ENCODE data around the gene IGSF10.

The IGSF10 gene

GRCh38 chr3:151462991-151463390, 2.1 kb upstream of the IGSF10 start:
- DNase-seq (ENCODE audit: low read depth) = no peak

- no peak for DNase-seq (ENCODE audit: low read depth)
Observed at GRCh38 chr3:151462278-151462780, 1.5 kb upstream of the IGSF10 start.

DNA sequence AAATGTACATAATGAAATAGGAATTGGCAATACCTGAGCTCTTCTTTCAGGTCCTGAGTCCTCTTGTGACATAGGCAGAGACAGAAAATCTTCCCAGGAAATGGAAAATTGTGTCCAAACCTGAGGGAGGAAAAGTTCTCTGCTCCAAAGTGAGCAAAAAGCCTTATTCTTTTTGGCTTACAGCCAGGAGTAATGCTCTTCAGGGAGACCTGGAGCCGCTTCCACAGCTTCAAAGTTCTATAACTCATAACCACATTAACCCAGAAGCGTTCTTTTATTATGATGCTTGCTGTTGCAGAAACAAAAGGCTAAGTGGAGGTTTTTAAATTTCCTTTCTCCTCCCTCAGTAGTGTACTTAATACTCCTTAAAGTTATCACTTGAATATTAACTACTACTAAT, 633 bp downstream of the IGSF10 start:
- DNase-seq (ENCODE audit: low read depth) = no peak

GRCh38 chr3:151459358-151459757, 1.5 kb downstream of the IGSF10 start:
- no peak for DNase-seq (ENCODE audit: low read depth)

DNA sequence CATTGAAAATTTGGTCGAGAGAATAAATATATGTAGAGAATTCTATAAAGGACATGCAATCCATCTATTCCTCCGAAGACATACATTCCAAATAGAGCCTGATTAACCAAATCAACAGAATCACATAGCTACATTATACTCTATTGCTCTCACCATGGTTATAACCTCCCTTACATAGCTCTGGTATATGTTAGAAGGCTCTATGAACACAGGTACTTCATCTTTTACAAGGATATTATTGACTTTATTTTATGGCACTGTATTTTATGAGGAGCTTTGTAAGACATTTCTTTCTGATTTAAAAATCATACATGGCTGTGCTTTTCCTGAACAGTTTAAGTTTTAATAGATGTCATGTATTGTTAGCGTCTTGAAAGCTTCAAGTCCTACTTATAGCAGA, 4.8 kb downstream of the IGSF10 start:
- DNase-seq (ENCODE audit: low read depth) = no peak

- no peak for DNase-seq (ENCODE audit: low read depth)
Observed at GRCh38 chr3:151452841-151453240, 8.0 kb downstream of the IGSF10 start.

GRCh38 chr3:151452368-151452767, 8.5 kb downstream of the IGSF10 start:
- DNase-seq (ENCODE audit: low read depth) = no peak

DNA sequence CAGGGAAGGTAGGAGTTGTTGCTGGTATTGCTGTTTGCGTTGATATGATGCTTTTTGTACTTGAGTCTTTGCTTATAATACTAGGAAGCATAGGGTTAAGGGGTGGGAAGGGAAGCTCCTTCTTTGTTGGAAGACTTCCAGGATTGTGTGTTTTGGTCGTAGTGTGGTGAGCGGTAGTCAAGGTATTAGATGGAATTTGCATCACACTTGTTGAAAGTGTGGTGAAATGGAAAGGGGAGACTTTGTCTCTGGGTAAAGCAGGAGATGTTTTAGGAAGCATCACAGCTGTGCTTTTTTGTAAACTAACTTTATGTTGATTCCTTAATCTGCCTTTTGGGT, 14.9 kb downstream of the IGSF10 start:
- no peak for DNase-seq (ENCODE audit: low read depth)

- no peak for DNase-seq (ENCODE audit: low read depth)
Observed at GRCh38 chr3:151445273-151446001, 15.4 kb downstream of the IGSF10 start.

GRCh38 chr3:151443583-151443982, 17.3 kb downstream of the IGSF10 start:
- no peak for DNase-seq (ENCODE audit: low read depth)

DNA sequence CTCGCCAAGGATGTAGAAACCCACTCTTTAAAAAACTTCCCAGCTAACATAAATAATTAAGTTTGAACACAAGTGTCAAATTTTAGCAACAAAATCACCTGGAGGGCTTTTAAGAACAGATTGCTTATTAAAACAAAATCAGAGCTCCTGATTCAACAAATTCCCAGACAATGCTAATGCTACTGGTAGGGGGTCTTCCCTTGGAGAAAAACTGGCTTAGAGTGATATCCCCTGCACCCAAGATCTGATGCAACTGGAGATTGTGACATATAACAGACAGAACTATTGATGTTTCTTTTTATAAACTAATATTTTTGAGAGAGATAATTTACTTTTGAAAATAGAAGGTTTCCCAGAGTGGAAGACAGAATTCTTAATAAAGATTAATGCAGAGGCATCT, 19.9 kb downstream of the IGSF10 start:
- no peak for DNase-seq (ENCODE audit: low read depth)

- DNase-seq (ENCODE audit: low read depth) = no peak
Observed at GRCh38 chr3:151439652-151440125, 21.2 kb downstream of the IGSF10 start.

GRCh38 chr3:151437906-151438305, 23.0 kb downstream of the IGSF10 start:
- no peak for DNase-seq (ENCODE audit: low read depth)

DNA sequence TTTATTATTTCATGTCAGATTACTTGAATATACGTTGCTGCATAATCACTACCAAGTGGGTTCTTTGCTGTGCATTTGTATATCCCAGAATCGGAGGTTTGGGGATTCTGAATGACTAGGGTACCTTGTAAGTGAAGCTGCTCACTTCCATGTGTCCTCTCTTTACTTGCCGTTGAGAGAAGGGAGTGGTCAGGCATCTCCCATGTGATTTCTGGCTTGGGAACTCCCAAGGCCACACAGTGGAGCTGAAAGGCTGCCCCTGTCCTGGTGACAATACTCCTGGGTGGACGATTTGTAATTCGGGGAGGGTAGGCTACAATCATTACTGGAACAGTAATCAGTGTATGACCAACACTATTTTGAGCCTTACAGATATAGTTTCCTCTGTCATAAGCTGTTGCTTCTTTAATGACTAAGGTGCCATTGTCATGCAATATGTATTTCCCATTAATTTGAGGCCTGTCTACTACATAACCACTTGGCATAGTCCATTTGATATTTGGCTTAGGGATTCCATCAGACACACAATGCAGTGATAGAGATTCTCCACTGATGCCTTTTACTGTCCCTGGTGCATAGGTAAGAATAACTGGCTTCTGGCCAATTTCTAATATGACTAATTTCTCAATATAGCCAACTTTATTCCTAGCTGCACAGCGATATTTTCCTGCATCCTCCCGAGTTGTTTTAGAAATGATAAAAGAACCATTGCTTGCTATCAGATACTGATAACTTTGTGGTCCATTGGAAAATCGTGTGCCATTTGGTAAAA, 24.0 kb downstream of the IGSF10 start:
- no peak for DNase-seq (ENCODE audit: low read depth)

GRCh38 chr3:151434151-151434890, 26.5 kb downstream of the IGSF10 start:
- no peak for DNase-seq (ENCODE audit: low read depth)

GRCh38 chr3:151432616-151433372, 28.1 kb downstream of the IGSF10 start:
- no peak for DNase-seq (ENCODE audit: low read depth)

- no peak for DNase-seq (ENCODE audit: low read depth)
Observed at GRCh38 chr3:151431940-151432339, 28.9 kb downstream of the IGSF10 start.

DNA sequence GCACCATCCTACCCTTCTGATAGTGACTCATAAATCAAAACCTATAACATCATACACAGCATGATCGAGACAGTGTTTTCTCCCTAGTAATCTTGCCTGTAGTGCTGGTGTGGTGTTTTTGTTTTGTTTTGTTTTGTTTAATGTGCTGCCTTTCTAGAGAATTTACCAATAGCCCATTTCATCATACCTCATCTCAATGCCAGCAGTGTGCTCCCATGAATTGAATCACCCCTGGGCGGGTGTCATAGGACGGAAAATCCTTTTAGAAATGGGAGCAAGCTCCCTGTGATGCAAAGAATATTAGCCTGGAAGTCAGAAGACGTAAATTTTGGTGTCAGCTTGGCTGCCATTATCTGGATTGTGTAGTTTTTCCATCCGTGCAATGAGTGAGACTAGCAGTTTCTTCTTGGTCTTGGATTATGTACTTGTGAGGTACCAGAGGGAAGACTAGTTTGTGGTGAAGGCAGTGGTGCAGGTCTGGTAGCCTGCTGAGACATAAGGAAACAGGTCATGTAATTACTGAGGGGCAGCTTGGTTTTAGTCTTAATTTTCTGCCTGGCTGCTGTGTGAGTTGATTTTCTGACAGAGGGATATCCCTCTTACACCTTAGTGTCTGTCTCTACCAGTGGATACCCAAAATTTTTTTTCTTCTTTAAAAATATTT, 29.9 kb downstream of the IGSF10 start:
- DNase-seq (ENCODE audit: low read depth) = no peak

- no peak for DNase-seq (ENCODE audit: low read depth)
Observed at GRCh38 chr3:151428386-151428785, 32.5 kb downstream of the IGSF10 start.

DNA sequence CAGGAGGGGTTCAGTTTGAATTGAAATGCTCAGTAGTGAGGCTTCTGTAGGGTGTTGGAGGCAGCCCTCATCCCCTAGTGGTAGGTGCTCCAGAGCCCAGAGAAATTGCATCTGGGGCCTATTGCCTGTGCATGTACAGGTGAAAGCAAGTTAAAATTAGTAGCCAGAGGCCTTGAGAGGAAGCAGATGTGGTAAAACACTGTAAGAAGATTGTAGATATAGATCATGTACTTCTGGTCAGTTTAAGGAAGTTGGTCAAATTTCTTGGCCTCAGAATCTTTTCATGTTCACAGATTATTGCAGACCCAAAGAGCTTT, 34.6 kb downstream of the IGSF10 start:
- DNase-seq (ENCODE audit: low read depth) = no peak

DNA sequence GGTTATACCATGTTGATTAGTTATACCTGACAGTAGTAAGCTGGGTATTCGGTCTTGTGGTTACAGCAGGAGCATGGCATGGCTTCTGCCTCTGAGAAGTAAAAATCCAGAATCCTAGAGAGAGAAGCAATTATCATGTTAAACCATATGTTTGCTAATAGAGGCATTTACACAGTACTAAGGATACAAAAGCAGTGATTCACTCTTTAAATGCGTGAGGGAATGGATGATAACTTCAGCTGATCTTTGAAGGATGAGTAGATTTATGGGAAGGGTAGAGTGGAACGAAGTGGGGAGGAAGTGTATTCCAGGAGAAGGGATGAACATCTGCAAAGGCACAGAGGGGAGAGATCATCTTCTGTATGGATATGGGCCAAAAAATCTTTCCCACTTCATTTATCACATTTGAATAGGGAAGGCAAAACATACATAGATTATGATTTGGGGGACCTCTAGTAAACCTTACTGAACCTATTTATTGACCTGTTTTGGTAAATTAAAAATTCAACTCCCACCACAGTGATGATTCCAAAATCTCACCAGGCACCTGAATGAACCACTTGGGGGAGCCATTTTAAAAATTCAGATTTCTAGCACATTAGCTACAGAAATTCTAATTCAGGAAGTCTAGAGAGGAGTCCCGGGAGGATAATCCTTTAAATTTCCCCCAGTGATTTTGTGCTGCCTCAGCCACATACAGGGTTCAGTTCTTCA, 35.1 kb downstream of the IGSF10 start:
- DNase-seq (ENCODE audit: low read depth) = no peak
